Measurements from ENCODE around the gene TMPRSS3.

Gene TMPRSS3

GRCh38 chr21:42398436-42399028 lies 2.7 kb upstream of the TMPRSS3 start:
- no peak overlapping the region for H3K4me3 ChIP-seq (ENCODE audit: low read depth, low read length)
- no peak for TF ChIP-seq CTCF (IDR thresholded peaks at IDR 0.05; ENCODE audit: insufficient read depth, low read depth, low read length, missing control alignments)
- no peak for DNase-seq (ENCODE audit: low read depth)

- DNase-seq (ENCODE audit: low read depth), result no peak
- TF ChIP-seq CTCF (IDR thresholded peaks at IDR 0.05; ENCODE audit: insufficient read depth, low read depth, low read length, missing control alignments), result no peak
- H3K4me3 ChIP-seq (ENCODE audit: low read depth, low read length), result no peak overlapping the region
Observed at GRCh38 chr21:42397746-42398394, 2.0 kb upstream of the TMPRSS3 start.

- no peak for TF ChIP-seq CTCF (IDR thresholded peaks at IDR 0.05; ENCODE audit: insufficient read depth, low read depth, low read length, missing control alignments)
- DNase-seq (ENCODE audit: low read depth), result no peak
- no peak overlapping the region for H3K4me3 ChIP-seq (ENCODE audit: low read depth, low read length)
Observed at GRCh38 chr21:42396799-42397745, 1.2 kb upstream of the TMPRSS3 start.

GRCh38 chr21:42395302-42395701 lies 550 bp downstream of the TMPRSS3 start:
- H3K4me3 ChIP-seq (ENCODE audit: low read depth, low read length), result no peak overlapping the region
- no peak for TF ChIP-seq CTCF (IDR thresholded peaks at IDR 0.05; ENCODE audit: insufficient read depth, low read depth, low read length, missing control alignments)
- no peak for DNase-seq (ENCODE audit: low read depth)

- TF ChIP-seq CTCF (IDR thresholded peaks at IDR 0.05; ENCODE audit: insufficient read depth, low read depth, low read length, missing control alignments), result no peak
- peak overlapping the region; percentile 17; the same call in 1 of the 2 replicates for H3K4me3 ChIP-seq (ENCODE audit: low read depth, low read length)
- peak; percentile 19 for DNase-seq (ENCODE audit: low read depth)
Observed at GRCh38 chr21:42393443-42393950, 2.4 kb downstream of the TMPRSS3 start.

- DNase-seq (ENCODE audit: low read depth), result peak; percentile 92
- TF ChIP-seq CTCF (IDR thresholded peaks at IDR 0.05; ENCODE audit: insufficient read depth, low read depth, low read length, missing control alignments), result no peak
Observed at GRCh38 chr21:42392731-42393442, 3.0 kb downstream of the TMPRSS3 start.

More at GRCh38 chr21:42392731-42393442, 3.0 kb downstream of the TMPRSS3 start:
- H3K4me3 ChIP-seq (ENCODE audit: low read depth, low read length), result no peak overlapping the region; the same call in 1 of the 2 replicates
